KOPT-K1 (cell line): ENCODE results near the gene FOS.
"Not testable (repeated sequence)": the region's sequence is repeated elsewhere in the genome, so short reads cannot be mapped to it uniquely, and the experiment has no call there.

Experiments
- H3K27ac ChIP-seq: fragments of 200-600 bp; sonication (generic); 2 replicates; pipeline ENCODE4 v1.5.1; 2016; ENCODE audit warnings: antibody characterized with exemption, mild to moderate bottlenecking, low read depth, low read length; ENCODE audit not compliant: poor library complexity, severe bottlenecking
- H3K36me3 ChIP-seq: fragments of 200-600 bp; sonication (generic); 2 replicates; pipeline ENCODE4 v1.5.1; 2017; ENCODE audit warnings: antibody characterized with exemption, mild to moderate bottlenecking, low read length, moderate library complexity; ENCODE audit not compliant: insufficient read depth
- H3K9me3 ChIP-seq: fragments of 200-600 bp; sonication (generic); 2 replicates; pipeline ENCODE4 v1.5.1; 2017; ENCODE audit warnings: antibody characterized with exemption, low read length, mild to moderate bottlenecking; ENCODE audit not compliant: insufficient read depth, poor library complexity, severe bottlenecking

The FOS gene

DNA sequence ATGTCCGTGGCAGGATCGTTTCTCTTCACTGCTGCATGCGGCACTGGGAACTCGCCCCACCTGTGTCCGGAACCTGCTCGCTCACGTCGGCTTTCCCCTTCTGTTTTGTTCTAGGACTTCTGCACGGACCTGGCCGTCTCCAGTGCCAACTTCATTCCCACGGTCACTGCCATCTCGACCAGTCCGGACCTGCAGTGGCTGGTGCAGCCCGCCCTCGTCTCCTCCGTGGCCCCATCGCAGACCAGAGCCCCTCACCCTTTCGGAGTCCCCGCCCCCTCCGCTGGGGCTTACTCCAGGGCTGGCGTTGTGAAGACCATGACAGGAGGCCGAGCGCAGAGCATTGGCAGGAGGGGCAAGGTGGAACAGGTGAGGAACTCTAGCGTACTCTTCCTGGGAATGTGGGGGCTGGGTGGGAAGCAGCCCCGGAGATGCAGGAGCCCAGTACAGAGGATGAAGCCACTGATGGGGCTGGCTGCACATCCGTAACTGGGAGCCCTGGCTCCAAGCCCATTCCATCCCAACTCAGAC, 1.2 kb downstream of the FOS start:
- no peaks in the 10 kb centered on the region for H3K36me3 ChIP-seq
- H3K9me3 ChIP-seq, result no peaks in the 10 kb centered on the region
- no peak overlapping the region for H3K27ac ChIP-seq

- Histone ChIP-seq H3K9me3 (no peaks in the 10 kb centered on the region), H3K36me3 (no peaks in the 10 kb centered on the region), H3K27ac (no peak overlapping the region)
Measured at GRCh38 chr14:75280291-75280830, 1.7 kb downstream of the FOS start.

DNA sequence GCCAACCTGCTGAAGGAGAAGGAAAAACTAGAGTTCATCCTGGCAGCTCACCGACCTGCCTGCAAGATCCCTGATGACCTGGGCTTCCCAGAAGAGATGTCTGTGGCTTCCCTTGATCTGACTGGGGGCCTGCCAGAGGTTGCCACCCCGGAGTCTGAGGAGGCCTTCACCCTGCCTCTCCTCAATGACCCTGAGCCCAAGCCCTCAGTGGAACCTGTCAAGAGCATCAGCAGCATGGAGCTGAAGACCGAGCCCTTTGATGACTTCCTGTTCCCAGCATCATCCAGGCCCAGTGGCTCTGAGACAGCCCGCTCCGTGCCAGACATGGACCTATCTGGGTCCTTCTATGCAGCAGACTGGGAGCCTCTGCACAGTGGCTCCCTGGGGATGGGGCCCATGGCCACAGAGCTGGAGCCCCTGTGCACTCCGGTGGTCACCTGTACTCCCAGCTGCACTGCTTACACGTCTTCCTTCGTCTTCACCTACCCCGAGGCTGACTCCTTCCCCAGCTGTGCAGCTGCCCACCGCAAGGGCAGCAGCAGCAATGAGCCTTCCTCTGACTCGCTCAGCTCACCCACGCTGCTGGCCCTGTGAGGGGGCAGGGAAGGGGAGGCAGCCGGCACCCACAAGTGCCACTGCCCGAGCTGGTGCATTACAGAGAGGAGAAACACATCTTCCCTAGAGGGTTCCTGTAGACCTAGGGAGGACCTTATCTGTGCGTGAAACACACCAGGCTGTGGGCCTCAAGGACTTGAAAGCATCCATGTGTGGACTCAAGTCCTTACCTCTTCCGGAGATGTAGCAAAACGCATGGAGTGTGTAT, 2.4 kb downstream of the FOS start:
- Histone ChIP-seq H3K27ac (no peak overlapping the region), H3K36me3 (no peaks in the 10 kb centered on the region), H3K9me3 (no peaks in the 10 kb centered on the region)

DNA sequence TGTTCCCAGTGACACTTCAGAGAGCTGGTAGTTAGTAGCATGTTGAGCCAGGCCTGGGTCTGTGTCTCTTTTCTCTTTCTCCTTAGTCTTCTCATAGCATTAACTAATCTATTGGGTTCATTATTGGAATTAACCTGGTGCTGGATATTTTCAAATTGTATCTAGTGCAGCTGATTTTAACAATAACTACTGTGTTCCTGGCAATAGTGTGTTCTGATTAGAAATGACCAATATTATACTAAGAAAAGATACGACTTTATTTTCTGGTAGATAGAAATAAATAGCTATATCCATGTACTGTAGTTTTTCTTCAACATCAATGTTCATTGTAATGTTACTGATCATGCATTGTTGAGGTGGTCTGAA, 3.0 kb downstream of the FOS start:
- Histone ChIP-seq H3K27ac (no peak overlapping the region), H3K36me3 (no peaks in the 10 kb centered on the region), H3K9me3 (no peaks in the 10 kb centered on the region)

GRCh38 chr14:75282170-75282554, 3.5 kb downstream of the FOS start:
- H3K9me3 ChIP-seq, result no peaks in the 10 kb centered on the region
- no peaks in the 10 kb centered on the region for H3K36me3 ChIP-seq
- no peak overlapping the region for H3K27ac ChIP-seq

DNA sequence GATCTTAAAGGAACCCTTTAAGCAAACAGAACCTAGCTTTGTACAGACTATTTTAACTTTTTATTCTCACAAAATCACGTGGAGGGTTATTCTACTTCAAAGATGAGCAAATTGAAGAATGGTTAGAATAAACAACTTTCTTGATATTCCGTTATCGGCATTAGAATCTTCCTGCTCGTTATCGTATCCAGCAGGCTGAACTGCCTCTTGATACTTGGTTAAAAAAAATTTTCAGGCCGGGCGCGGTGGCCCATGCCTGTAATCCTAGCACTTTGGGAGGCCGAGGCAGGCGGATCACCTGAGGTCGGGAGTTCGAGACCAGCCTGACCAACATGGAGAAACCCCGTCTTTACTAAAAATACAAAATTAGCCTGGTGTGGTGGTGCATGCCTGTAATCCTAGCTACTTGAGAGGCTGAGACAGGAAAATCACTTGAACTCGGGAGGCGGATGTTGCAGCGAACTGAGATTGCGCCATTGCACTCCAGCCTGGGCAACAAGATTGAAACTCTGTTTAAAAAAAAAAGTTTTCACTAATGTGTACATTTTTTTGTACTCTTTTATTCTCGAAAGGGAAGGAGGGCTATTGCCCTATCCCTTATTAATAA, 4.0 kb downstream of the FOS start:
- H3K9me3 ChIP-seq, H3K27ac ChIP-seq, H3K36me3 ChIP-seq: not testable (repeated sequence)

DNA sequence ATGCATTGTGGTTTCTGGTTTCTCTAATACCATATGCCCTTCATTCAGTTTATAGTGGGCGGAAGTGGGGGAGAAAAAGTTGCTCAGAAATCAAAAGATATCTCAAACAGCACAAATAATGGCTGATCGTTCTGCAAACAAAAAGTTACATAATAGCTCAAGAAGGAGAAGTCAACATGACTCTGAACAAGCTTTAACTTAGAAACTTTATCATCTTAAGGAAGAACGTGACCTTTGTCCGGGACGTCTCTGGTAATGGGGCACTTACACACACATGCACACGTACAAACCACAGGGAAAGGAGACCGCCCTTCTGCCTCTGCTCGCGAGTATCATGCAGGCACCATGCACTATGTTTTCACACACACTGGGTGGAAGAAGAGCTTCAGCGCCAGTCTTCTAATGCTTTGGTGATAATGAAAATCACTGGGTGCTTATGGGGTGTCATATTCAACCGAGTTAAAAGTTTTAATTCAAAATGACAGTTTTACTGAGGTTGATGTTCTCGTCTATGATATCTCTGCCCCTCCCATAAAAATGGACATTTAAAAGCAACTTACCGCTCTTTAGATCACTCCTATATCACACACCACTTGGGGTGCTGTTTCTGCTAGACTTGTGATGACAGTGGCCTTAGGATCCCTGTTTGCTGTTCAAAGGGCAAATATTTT, 4.7 kb downstream of the FOS start:
- Histone ChIP-seq H3K27ac (no peak overlapping the region), H3K36me3 (no peaks in the 10 kb centered on the region), H3K9me3 (no peaks in the 10 kb centered on the region)

GRCh38 chr14:75283833-75284563, 5.4 kb downstream of the FOS start:
- H3K27ac ChIP-seq, result no peak overlapping the region
- no peaks in the 10 kb centered on the region for H3K9me3 ChIP-seq
- no peaks in the 10 kb centered on the region for H3K36me3 ChIP-seq

- Histone ChIP-seq H3K27ac (no peak overlapping the region), H3K36me3 (no peaks in the 10 kb centered on the region), H3K9me3 (no peaks in the 10 kb centered on the region)
Measured at GRCh38 chr14:75285331-75285730, 6.7 kb downstream of the FOS start.

DNA sequence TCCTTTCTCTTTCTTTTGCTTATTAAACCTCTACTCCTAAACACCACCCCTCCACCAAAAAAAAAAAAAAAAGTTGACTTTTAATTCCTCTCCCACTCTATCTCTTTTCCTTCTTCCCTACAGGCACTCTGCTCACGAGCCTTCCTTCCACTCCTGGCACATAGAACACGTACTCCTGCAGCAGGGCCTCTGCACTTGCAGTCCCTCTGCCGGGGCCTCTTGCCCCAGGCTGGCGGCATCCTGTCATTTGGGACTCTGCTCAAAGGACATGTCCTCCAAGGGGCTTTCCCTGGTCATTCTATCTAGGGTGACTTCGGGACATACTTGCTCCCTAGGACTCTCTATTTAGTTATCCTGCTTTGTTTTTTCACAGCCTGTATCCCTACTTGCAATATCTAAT, 7.7 kb downstream of the FOS start:
- Histone ChIP-seq H3K36me3 (no peaks in the 10 kb centered on the region), H3K27ac (no peak overlapping the region), H3K9me3 (no peaks in the 10 kb centered on the region)

DNA sequence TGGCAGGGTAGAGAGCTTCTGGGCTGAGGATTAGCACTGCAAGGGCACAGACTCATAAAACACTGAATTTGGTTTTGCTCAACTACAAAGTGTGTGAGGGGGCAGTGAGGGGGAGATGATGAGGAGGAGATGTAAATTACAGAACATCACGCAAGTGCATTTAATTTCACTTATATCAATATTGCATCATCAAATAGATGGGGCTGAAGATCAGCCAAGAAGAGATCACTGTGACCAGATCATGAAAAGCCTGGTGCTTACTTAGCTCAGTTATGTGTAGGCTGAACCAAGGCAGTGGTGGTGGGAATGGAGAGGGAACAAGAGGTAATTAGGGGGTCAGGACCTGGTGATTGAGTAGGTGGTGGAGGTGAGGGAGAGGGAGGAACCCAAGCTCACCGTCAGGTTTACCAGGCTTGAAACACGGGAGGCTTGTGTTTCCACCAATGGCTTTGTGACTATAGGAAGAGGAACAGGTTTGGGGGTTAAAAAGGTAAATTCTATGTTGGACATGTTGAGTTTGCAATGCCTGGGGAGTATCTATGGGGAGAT, 11.3 kb downstream of the FOS start:
- H3K27ac ChIP-seq, result no peak overlapping the region

GRCh38 chr14:75290851-75291250, 12.2 kb downstream of the FOS start:
- no peak overlapping the region for H3K27ac ChIP-seq

More for the DNA sequence above, 11.3 kb downstream of the FOS start:
- no peaks in the 10 kb centered on the region for H3K9me3 ChIP-seq
- H3K36me3 ChIP-seq, result no peaks in the 10 kb centered on the region

DNA sequence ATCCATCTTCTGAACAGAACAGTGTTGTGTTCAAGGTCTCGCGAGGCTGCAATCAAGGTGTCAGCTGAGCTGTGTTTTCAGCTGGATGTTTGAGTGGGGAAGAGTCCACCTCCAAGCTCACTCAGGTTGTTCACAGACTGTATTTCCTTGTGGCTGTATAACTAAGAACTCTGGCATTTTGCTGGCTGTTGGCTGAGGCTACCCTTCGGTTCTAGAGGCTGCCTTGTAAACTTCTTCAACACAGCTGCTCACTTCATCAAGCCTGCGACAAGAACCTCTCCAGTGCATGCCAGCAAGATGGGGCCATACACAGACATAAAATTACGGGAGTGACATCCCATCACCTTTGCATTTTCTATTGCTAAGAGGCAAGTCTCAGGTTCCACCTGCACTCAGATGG, 12.7 kb downstream of the FOS start:
- Histone ChIP-seq H3K36me3 (no peaks in the 10 kb centered on the region), H3K9me3 (no peaks in the 10 kb centered on the region), H3K27ac (no peak overlapping the region)

More at GRCh38 chr14:75290851-75291250, 12.2 kb downstream of the FOS start:
- Histone ChIP-seq H3K36me3 (no peaks in the 10 kb centered on the region), H3K9me3 (no peaks in the 10 kb centered on the region)

GRCh38 chr14:75292101-75292563, 13.5 kb downstream of the FOS start:
- Histone ChIP-seq H3K27ac (no peak overlapping the region), H3K9me3 (no peaks in the 10 kb centered on the region), H3K36me3 (no peaks in the 10 kb centered on the region)
